Measurements from ENCODE around the gene DOCK1. TPM values are rescaled to one million over a fixed set of nuclear protein-coding genes. Genes with fewer than 3 reads are reported as not detected.

DOCK1 gene
- total RNA-seq, 2 donors from 2014 or later: 46.4 to 49.0 TPM

GRCh38 chr10:127085957-127086356 is 180.7 kb downstream of the DOCK1 start:
- no peak for TF ChIP-seq CTCF (IDR thresholded peaks at IDR 0.05)
- H3K36me3 ChIP-seq: no peaks in the 10 kb centered on the region
- H3K9me3 ChIP-seq: no peaks in the 10 kb centered on the region
- H3K27me3 ChIP-seq: no peaks in the 10 kb centered on the region
- no peak overlapping the region for H3K27ac ChIP-seq
- no peaks in the 10 kb centered on the region for H3K4me1 ChIP-seq
- no peak overlapping the region for H3K9ac ChIP-seq (ENCODE audit: low read depth in 2 of 2, low read length in 2 of 2)
- no peak overlapping the region for H3K4me3 ChIP-seq
- DNase-seq: no peak
- intact Hi-C loops (cut with DNase I): no loop called here

GRCh38 chr10:127088908-127089307 is 183.7 kb downstream of the DOCK1 start:
- H3K4me1 ChIP-seq: no peaks in the 10 kb centered on the region
- no peak overlapping the region for H3K4me3 ChIP-seq
- DNase-seq: no peak
- H3K9me3 ChIP-seq: no peaks in the 10 kb centered on the region
- no peak for TF ChIP-seq CTCF (IDR thresholded peaks at IDR 0.05)
- H3K36me3 ChIP-seq: no peaks in the 10 kb centered on the region
- no peak overlapping the region for H3K9ac ChIP-seq (ENCODE audit: low read depth in 2 of 2, low read length in 2 of 2)
- no peak overlapping the region for H3K27ac ChIP-seq
- no peaks in the 10 kb centered on the region for H3K27me3 ChIP-seq
- intact Hi-C loops (cut with DNase I): no loop called here

- Histone ChIP-seq H3K36me3 (no peaks in the 10 kb centered on the region), H3K9ac (ENCODE audit: low read depth in 2 of 2, low read length in 2 of 2) (no peak overlapping the region), H3K4me1 (no peaks in the 10 kb centered on the region), H3K9me3 (no peaks in the 10 kb centered on the region), H3K4me3 (no peak overlapping the region), H3K27me3 (no peaks in the 10 kb centered on the region), H3K27ac (no peak overlapping the region)
- no peak for DNase-seq
- no peak for TF ChIP-seq CTCF (IDR thresholded peaks at IDR 0.05)
- intact Hi-C loops (cut with DNase I): no loop called here
Observed at GRCh38 chr10:127089446-127089845, 184.2 kb downstream of the DOCK1 start.

- DNase-seq: no peak
- no peak overlapping the region for H3K27ac ChIP-seq
Observed at GRCh38 chr10:127090138-127090537, 184.9 kb downstream of the DOCK1 start.

GRCh38 chr10:127091354-127091753 is 186.1 kb downstream of the DOCK1 start:
- intact Hi-C loops (cut with DNase I): no loop called here
- no peaks in the 10 kb centered on the region for H3K9me3 ChIP-seq
- H3K9ac ChIP-seq (ENCODE audit: low read depth in 2 of 2, low read length in 2 of 2): no peak overlapping the region
- H3K27me3 ChIP-seq: no peaks in the 10 kb centered on the region
- no peak overlapping the region for H3K27ac ChIP-seq
- TF ChIP-seq CTCF (IDR thresholded peaks at IDR 0.05): no peak
- H3K4me1 ChIP-seq: no peaks in the 10 kb centered on the region
- H3K4me3 ChIP-seq: no peak overlapping the region
- no peak for DNase-seq
- no peaks in the 10 kb centered on the region for H3K36me3 ChIP-seq

More at GRCh38 chr10:127090138-127090537, 184.9 kb downstream of the DOCK1 start:
- Histone ChIP-seq H3K4me1 (no peaks in the 10 kb centered on the region), H3K27me3 (no peaks in the 10 kb centered on the region), H3K4me3 (no peak overlapping the region), H3K36me3 (no peaks in the 10 kb centered on the region), H3K9me3 (no peaks in the 10 kb centered on the region), H3K9ac (ENCODE audit: low read depth in 2 of 2, low read length in 2 of 2) (no peak overlapping the region)
- no peak for TF ChIP-seq CTCF (IDR thresholded peaks at IDR 0.05)
- intact Hi-C loops (cut with DNase I): no loop called here

GRCh38 chr10:127092916-127093315 is 187.7 kb downstream of the DOCK1 start:
- no peak overlapping the region for H3K4me3 ChIP-seq
- no peak for DNase-seq
- H3K9me3 ChIP-seq: no peaks in the 10 kb centered on the region
- TF ChIP-seq CTCF (IDR thresholded peaks at IDR 0.05): no peak
- H3K27me3 ChIP-seq: no peaks in the 10 kb centered on the region
- no peaks in the 10 kb centered on the region for H3K4me1 ChIP-seq
- H3K27ac ChIP-seq: no peak overlapping the region
- H3K9ac ChIP-seq (ENCODE audit: low read depth in 2 of 2, low read length in 2 of 2): no peak overlapping the region
- no peaks in the 10 kb centered on the region for H3K36me3 ChIP-seq
- intact Hi-C loops (cut with DNase I): no loop called here

Data from colonic mucosa (tissue), 4 donors.